GM23338 (cell line): ENCODE measurements around the gene WDR17. TPM values are rescaled to one million over a fixed set of nuclear protein-coding genes. Genes with fewer than 3 reads are reported as not detected.

Source experiments
- ATAC-seq: fragments of 200-7000 bp; cut with Tn5 transposase; 3 replicates; pipeline ENCODE4 v1.9.1; 2020
- DNase-seq: peaks from one replicate; pipeline ENCODE4 v3.0.0-alpha.2; 2015; ENCODE audit warnings: low spot score
- H2AFZ ChIP-seq: fragments of 200-600 bp; sonication (generic); 2 replicates; pipeline ENCODE4 v1.8.0; 2016; ENCODE audit warnings: antibody characterized with exemption, mild to moderate bottlenecking, moderate library complexity
- H3F3A ChIP-seq: fragments of 200-600 bp; sonication (generic); replicated peaks from 2 replicates; pipeline ENCODE4 v1.8.0; 2017; ENCODE audit warnings: antibody characterized with exemption, mixed run types, low read depth
- H3K27ac ChIP-seq: fragments of 200-600 bp; sonication (generic); 2 replicates; pipeline ENCODE4 v1.6.1; 2016; ENCODE audit warnings: low read depth
- H3K27me3 ChIP-seq: fragments of 200-600 bp; sonication (generic); 2 replicates; pipeline ENCODE4 v1.8.0; 2016; ENCODE audit warnings: mild to moderate bottlenecking, mixed run types, moderate library complexity; ENCODE audit not compliant: insufficient read depth
- H3K36me3 ChIP-seq: fragments of 200-600 bp; sonication (generic); 2 replicates; pipeline ENCODE4 v1.8.0; 2016; ENCODE audit warnings: mild to moderate bottlenecking; ENCODE audit not compliant: insufficient read depth
- H3K4me1 ChIP-seq: fragments of 200-600 bp; sonication (generic); 2 replicates; pipeline ENCODE4 v1.8.0; 2016; ENCODE audit warnings: mild to moderate bottlenecking, moderate library complexity; ENCODE audit not compliant: insufficient read depth
- H3K4me2 ChIP-seq: fragments of 200-600 bp; sonication (generic); 2 replicates; pipeline ENCODE4 v1.7.1; 2017; ENCODE audit warnings: mixed run types
- H3K4me3 ChIP-seq: fragments of 200-600 bp; sonication (generic); 2 replicates; pipeline ENCODE4 v1.6.1; 2016; ENCODE audit warnings: mixed run types
- H3K79me2 ChIP-seq: fragments of 200-600 bp; sonication (generic); replicated peaks from 2 replicates; pipeline ENCODE4 v1.8.0; 2017; ENCODE audit warnings: mild to moderate bottlenecking; ENCODE audit not compliant: insufficient read depth
- H3K9me2 ChIP-seq: fragments of 200-600 bp; sonication (generic); 2 replicates; pipeline ENCODE4 v1.8.0; 2017; ENCODE audit not compliant: insufficient read depth
- H4K20me1 ChIP-seq: fragments of 200-600 bp; sonication (generic); replicated peaks from 2 replicates; pipeline ENCODE4 v1.8.0; 2017; ENCODE audit warnings: mild to moderate bottlenecking; ENCODE audit not compliant: insufficient read depth
- H3K27ac Mint-ChIP-seq: 2 replicates; pipeline ENCODE4 v1.8.0; 2020; ENCODE audit warnings: inconsistent platforms, mild to moderate bottlenecking, moderate library complexity, mixed read lengths
- H3K27me3 Mint-ChIP-seq: 3 replicates; pipeline ENCODE4 v1.8.0; 2022; ENCODE audit warnings: low read depth, mild to moderate bottlenecking, moderate library complexity, mixed read lengths, inconsistent platforms; ENCODE audit not compliant: insufficient read depth, poor library complexity
- H3K36me3 Mint-ChIP-seq: 3 replicates; pipeline ENCODE4 v1.8.0; 2021; ENCODE audit warnings: low read depth, mild to moderate bottlenecking, inconsistent platforms, moderate library complexity, mixed read lengths
- H3K4me1 Mint-ChIP-seq: 3 replicates; pipeline ENCODE4 v1.8.0; 2020; ENCODE audit warnings: mild to moderate bottlenecking, inconsistent platforms, mixed read lengths
- H3K4me3 Mint-ChIP-seq: 3 replicates; pipeline ENCODE4 v1.8.0; 2021; ENCODE audit warnings: moderate library complexity, mild to moderate bottlenecking, inconsistent platforms, mixed read lengths
- H3K9me3 Mint-ChIP-seq: 3 replicates; pipeline ENCODE4 v1.8.0; 2020; ENCODE audit warnings: moderate library complexity, mild to moderate bottlenecking, inconsistent platforms, mixed read lengths
- CREB1 ChIP-seq: fragments of 250-450 bp; sonication (Bioruptor Pico); IDR thresholded peaks from 2 replicates; pipeline ENCODE4 v1.5.0; 2020; ENCODE audit warnings: low read depth, mild to moderate bottlenecking, moderate library complexity
- EZH2 ChIP-seq: fragments of 200-600 bp; sonication (generic); IDR thresholded peaks from one replicate; pipeline ENCODE4 v1.8.0; 2017; ENCODE audit warnings: antibody characterized with exemption, mild to moderate bottlenecking, low read depth; ENCODE audit not compliant: unreplicated experiment
- EZH2phosphoT487 ChIP-seq: fragments of 200-600 bp; sonication (generic); IDR thresholded peaks from one replicate; pipeline ENCODE4 v1.8.1; 2018; ENCODE audit warnings: antibody characterized with exemption; ENCODE audit not compliant: unreplicated experiment
- JUNB ChIP-seq: IDR thresholded peaks from one replicate; pipeline ENCODE4 v1.6.1; 2016; ENCODE audit warnings: antibody characterized with exemption; ENCODE audit not compliant: unreplicated experiment
- NANOG ChIP-seq: IDR thresholded peaks from 2 replicates; pipeline ENCODE4 v1.6.1; 2016; ENCODE audit warnings: antibody characterized with exemption, borderline replicate concordance
- STAT1 ChIP-seq: IDR thresholded peaks from one replicate; pipeline ENCODE4 v1.6.1; 2016; ENCODE audit warnings: antibody characterized with exemption; ENCODE audit not compliant: unreplicated experiment
- ZNF114 ChIP-seq: fragments of 250-450 bp; sonication (Bioruptor Pico); IDR thresholded peaks from 2 replicates; pipeline ENCODE4 v1.5.0; 2020; ENCODE audit warnings: mild to moderate bottlenecking, moderate library complexity
- ZNF331 ChIP-seq: fragments of 250-450 bp; sonication (Bioruptor Pico); IDR thresholded peaks from 2 replicates; pipeline ENCODE4 v1.5.0; 2020; ENCODE audit warnings: low read depth, mild to moderate bottlenecking, moderate library complexity
- polyA plus RNA-seq: library from polyadenylated mRNA; unstranded; fragments of >200 nt; fragmentation: Nextera tagmentation; extraction: Ambion mirVana; gene quantifications from 2 replicates; pipeline ENCODE4 v1.2.1, GENCODE V29; 2016
- total RNA-seq: library from RNA; depleted of rRNA; stranded (reverse); fragments of >200 nt; shearing (Covaris generic); gene quantifications from 2 replicates; pipeline ENCODE4 v1.2.3, GENCODE V29; 2014
- TF ChIP-seq, protein P1 (sequence below), 2 experiments: fragments of 200-600 bp in 1 of 2; sonication (generic) in 1 of 2; conservative IDR thresholded peaks; 2 replicates each; pipeline versions ENCODE4 v1.5.1 to v1.6.1; 2016 to 2017; ENCODE audit warnings: antibody characterized with exemption in 2 of 2, low read depth in 2 of 2, mild to moderate bottlenecking in 2 of 2, moderate library complexity in 1 of 2
- TF ChIP-seq, protein P2 (sequence below): IDR thresholded peaks from 2 replicates; pipeline ENCODE4 v1.6.1; 2016; ENCODE audit warnings: antibody characterized with exemption
- TF ChIP-seq, protein P3 (sequence below): IDR thresholded peaks from one replicate; pipeline ENCODE4 v1.6.1; 2018; ENCODE audit warnings: antibody characterized with exemption; ENCODE audit not compliant: unreplicated experiment

Gene WDR17
- total and polyA plus RNA-seq, 2 experiments from 2014 or later, result 1.9 to 4.3 TPM

DNA sequence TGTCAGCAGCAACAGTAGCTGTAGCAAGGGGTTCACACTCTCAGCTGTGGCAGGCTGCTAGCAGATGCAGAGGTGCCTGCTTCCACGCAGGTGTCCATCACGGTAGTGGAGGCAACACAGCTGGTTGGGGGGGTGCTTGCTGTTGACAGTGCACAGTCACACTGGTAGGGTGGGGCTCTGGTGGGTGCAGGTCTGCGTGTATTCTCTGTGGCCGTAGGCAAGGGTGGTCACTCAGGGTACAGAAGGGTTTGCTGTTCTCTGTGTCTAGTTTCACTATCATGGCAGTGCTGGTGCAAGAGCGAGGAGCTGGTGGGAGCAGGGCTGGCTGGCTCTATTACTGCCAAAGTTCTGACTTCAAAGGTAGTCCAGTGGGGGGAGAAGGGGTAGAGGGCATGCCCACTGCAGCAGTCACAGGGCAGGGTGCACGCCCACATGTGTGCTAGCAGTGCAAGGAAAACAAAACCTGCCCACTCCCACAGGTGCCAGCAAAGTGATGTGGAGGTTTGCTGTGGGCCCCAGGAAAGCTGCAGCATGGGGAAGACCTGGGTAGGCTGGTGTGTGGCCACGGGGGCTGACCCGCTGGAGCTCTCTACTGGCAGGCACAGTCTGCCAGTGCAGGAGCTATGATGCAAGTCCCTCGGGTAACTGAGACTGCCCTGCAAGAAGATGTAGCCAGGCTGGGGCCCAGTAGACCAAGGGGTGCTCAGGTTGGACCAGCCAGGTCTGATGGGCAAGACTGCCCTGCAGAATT lies 21.6 kb upstream of the WDR17 start (continued):
- no peak for TF ChIP-seq CREB1 (CRISPR knock-in tag)

DNA sequence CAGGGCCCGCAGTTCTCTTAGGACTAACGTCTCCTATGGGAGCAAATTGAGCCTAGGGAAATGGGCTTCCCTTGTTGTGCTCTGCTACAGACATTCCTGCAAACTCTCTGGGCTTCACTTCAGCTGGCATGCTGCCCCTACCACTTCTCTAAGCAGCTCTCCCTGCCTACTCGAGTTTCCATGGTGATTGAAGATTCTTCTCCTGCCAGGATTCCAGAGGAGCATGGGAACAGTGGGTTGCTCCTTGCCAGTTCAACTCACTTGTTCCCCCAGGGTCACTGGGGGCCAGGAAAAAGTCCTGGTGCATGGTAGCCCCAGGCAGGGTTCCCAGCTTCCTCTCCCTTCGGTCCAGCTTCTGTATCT lies 21.1 kb upstream of the WDR17 start:
- no peak overlapping the region for H3K4me3 ChIP-seq
- H3K79me2 ChIP-seq, result no peaks in the 10 kb centered on the region
- no peak overlapping the region for H3K4me3 Mint-ChIP-seq
- no peaks in the 10 kb centered on the region for H3F3A ChIP-seq
- no peak overlapping the region for H3K27ac Mint-ChIP-seq
- H3K27me3 ChIP-seq, result no peaks in the 10 kb centered on the region
- no peaks in the 10 kb centered on the region for H3K27me3 Mint-ChIP-seq
- 0 out of 2 replicates have a peak, but pooled peaks cover 4% of the 10 kb centered on the region for H3K9me2 ChIP-seq
- H3K9me3 Mint-ChIP-seq, result peaks cover 4% of the 10 kb centered on the region; the same call in 2 of the 3 replicates
- no peaks in the 10 kb centered on the region for H3K4me1 Mint-ChIP-seq
- H3K36me3 Mint-ChIP-seq, result no peaks in the 10 kb centered on the region
- ATAC-seq (no peak), DNase-seq (no peak)
- H3K4me2 ChIP-seq, result no peak overlapping the region
- TF ChIP-seq JUNB, result no peak
- no peak for TF ChIP-seq ZNF331
- TF ChIP-seq EZH2phosphoT487, result no peak
- TF ChIP-seq EZH2, result no peak
- TF ChIP-seq STAT1, result no peak
- TF ChIP-seq NANOG, result no peak
- TF ChIP-seq, protein P1, sequence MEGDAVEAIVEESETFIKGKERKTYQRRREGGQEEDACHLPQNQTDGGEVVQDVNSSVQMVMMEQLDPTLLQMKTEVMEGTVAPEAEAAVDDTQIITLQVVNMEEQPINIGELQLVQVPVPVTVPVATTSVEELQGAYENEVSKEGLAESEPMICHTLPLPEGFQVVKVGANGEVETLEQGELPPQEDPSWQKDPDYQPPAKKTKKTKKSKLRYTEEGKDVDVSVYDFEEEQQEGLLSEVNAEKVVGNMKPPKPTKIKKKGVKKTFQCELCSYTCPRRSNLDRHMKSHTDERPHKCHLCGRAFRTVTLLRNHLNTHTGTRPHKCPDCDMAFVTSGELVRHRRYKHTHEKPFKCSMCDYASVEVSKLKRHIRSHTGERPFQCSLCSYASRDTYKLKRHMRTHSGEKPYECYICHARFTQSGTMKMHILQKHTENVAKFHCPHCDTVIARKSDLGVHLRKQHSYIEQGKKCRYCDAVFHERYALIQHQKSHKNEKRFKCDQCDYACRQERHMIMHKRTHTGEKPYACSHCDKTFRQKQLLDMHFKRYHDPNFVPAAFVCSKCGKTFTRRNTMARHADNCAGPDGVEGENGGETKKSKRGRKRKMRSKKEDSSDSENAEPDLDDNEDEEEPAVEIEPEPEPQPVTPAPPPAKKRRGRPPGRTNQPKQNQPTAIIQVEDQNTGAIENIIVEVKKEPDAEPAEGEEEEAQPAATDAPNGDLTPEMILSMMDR (conservative IDR thresholded peaks at IDR 0.05; ENCODE audit: low read depth in 2 of 2), result no peak
- H2AFZ ChIP-seq, result no peak overlapping the region
- H3K36me3 ChIP-seq, result no peaks in the 10 kb centered on the region
- H3K4me1 ChIP-seq, result no peaks in the 10 kb centered on the region
- H3K27ac ChIP-seq, result no peak overlapping the region
- H4K20me1 ChIP-seq, result no peaks in the 10 kb centered on the region

DNA sequence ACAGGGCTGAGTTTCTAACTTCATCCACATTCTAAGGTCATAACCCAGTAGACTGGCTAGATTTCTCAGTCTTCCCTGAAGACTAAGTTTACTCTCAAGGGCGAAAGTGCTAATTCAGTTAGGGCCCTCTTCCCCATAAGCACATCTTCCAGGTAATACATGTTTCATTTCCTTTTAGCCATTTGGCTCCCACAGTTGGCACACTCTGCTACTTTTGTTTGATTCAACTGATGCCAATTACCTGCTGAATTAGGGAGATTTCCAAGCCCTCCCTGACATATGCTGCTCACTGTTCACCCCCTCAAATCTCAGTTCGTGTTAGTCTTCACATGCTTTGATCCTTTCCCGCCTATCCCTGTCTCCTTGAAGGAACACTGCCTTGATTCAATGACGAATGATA lies 17.0 kb upstream of the WDR17 start:
- H3K27ac Mint-ChIP-seq, result no peak overlapping the region
- no peak overlapping the region for H2AFZ ChIP-seq
- no peak for TF ChIP-seq JUNB
- TF ChIP-seq, protein P1 (conservative IDR thresholded peaks at IDR 0.05; ENCODE audit: low read depth in 2 of 2), result no peak
- no peak for TF ChIP-seq ZNF114 (CRISPR knock-in tag)
- TF ChIP-seq, protein P2, sequence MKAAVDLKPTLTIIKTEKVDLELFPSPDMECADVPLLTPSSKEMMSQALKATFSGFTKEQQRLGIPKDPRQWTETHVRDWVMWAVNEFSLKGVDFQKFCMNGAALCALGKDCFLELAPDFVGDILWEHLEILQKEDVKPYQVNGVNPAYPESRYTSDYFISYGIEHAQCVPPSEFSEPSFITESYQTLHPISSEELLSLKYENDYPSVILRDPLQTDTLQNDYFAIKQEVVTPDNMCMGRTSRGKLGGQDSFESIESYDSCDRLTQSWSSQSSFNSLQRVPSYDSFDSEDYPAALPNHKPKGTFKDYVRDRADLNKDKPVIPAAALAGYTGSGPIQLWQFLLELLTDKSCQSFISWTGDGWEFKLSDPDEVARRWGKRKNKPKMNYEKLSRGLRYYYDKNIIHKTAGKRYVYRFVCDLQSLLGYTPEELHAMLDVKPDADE, result no peak
- no peak for TF ChIP-seq EZH2
- no peak for TF ChIP-seq ZNF331
- TF ChIP-seq, protein P3, sequence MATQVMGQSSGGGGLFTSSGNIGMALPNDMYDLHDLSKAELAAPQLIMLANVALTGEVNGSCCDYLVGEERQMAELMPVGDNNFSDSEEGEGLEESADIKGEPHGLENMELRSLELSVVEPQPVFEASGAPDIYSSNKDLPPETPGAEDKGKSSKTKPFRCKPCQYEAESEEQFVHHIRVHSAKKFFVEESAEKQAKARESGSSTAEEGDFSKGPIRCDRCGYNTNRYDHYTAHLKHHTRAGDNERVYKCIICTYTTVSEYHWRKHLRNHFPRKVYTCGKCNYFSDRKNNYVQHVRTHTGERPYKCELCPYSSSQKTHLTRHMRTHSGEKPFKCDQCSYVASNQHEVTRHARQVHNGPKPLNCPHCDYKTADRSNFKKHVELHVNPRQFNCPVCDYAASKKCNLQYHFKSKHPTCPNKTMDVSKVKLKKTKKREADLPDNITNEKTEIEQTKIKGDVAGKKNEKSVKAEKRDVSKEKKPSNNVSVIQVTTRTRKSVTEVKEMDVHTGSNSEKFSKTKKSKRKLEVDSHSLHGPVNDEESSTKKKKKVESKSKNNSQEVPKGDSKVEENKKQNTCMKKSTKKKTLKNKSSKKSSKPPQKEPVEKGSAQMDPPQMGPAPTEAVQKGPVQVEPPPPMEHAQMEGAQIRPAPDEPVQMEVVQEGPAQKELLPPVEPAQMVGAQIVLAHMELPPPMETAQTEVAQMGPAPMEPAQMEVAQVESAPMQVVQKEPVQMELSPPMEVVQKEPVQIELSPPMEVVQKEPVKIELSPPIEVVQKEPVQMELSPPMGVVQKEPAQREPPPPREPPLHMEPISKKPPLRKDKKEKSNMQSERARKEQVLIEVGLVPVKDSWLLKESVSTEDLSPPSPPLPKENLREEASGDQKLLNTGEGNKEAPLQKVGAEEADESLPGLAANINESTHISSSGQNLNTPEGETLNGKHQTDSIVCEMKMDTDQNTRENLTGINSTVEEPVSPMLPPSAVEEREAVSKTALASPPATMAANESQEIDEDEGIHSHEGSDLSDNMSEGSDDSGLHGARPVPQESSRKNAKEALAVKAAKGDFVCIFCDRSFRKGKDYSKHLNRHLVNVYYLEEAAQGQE, result no peak

More for the DNA sequence above, 17.0 kb upstream of the WDR17 start:
- no peaks in the 10 kb centered on the region for H3F3A ChIP-seq
- no peak overlapping the region for H3K4me3 ChIP-seq
- H3K36me3 Mint-ChIP-seq, result no peaks in the 10 kb centered on the region
- no peaks in the 10 kb centered on the region for H3K36me3 ChIP-seq
- H3K9me3 Mint-ChIP-seq, result no peaks in the 10 kb centered on the region
- no peak overlapping the region for H3K27ac ChIP-seq
- no peaks in the 10 kb centered on the region for H3K27me3 ChIP-seq
- peaks cover under 1% of the 10 kb centered on the region; the same call in 1 of the 3 replicates for H3K4me1 Mint-ChIP-seq
- H3K27me3 Mint-ChIP-seq, result no peaks in the 10 kb centered on the region
- DNase-seq (no peak), ATAC-seq (no peak)
- H4K20me1 ChIP-seq, result no peaks in the 10 kb centered on the region
- H3K4me2 ChIP-seq, result no peak overlapping the region
- H3K9me2 ChIP-seq, result 0 out of 2 replicates have a peak, but pooled peaks cover 4% of the 10 kb centered on the region
- no peaks in the 10 kb centered on the region; the same call in 1 of the 2 replicates for H3K4me1 ChIP-seq
- no peaks in the 10 kb centered on the region for H3K79me2 ChIP-seq
- no peak overlapping the region for H3K4me3 Mint-ChIP-seq
